GM10266 (cell line): ENCODE data around the gene NDUFS4.
A peak's percentile ranks its signal among the peaks of the same experiment; 100 is the strongest.

Experiments
- DNase-seq: peaks from one replicate; pipeline ENCODE4 v3.0.0; 2012; ENCODE audit errors: extremely low spot score
- CTCF ChIP-seq: IDR thresholded peaks from 2 replicates; pipeline ENCODE4 v1.5.1; 2012; ENCODE audit warnings: mild to moderate bottlenecking, low read depth; ENCODE audit not compliant: control insufficient read depth, insufficient read depth; ENCODE audit errors: missing control alignments

The NDUFS4 gene

DNA sequence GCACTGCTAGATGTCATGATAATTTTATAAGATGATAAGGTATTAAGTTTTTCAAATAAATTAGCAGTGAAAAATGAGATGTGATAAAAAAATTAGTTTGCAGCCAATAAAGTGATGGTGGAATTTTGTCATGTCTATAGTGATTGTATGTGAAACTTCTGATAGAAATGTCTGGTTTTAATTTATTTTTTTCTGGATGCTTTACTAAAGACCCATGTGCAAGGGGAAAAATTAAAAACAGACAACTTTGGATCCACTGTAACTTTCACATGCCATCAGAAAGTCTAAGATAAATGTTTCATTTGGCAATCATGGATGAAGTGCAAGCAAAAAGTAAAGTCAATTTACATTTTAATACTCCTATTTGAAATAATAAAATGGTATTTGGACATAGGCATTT is 4.4 kb upstream of the NDUFS4 start:
- TF ChIP-seq CTCF: no peak
- DNase-seq: no peak

- no peak for DNase-seq
- TF ChIP-seq CTCF: no peak
Observed at GRCh38 chr5:53557386-53557785, 3.1 kb upstream of the NDUFS4 start.

GRCh38 chr5:53558966-53559365 is 1.5 kb upstream of the NDUFS4 start:
- DNase-seq: no peak
- no peak for TF ChIP-seq CTCF

- no peak for TF ChIP-seq CTCF
Observed at GRCh38 chr5:53560028-53560427, 411 bp upstream of the NDUFS4 start.

DNA sequence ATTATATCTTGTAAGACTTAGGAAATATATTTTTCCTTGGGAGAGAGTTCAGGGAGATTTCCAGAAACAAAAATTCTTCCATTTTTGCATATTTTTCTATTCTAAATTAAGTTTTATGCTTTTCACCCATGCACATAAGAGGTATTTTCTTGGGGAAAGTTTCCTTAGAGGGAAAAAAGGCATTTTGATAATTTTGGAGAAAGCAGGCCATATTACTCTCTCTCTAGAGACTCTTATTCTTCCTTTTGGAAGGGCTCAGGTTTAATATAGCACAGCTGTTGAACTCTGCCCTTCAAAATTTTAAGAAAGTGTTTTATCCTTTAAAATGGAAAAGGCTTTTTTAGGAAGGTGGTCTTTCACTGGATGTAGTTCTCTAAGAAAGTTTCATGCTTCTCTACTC is 8.0 kb downstream of the NDUFS4 start:
- TF ChIP-seq CTCF: no peak
- DNase-seq: no peak

More at GRCh38 chr5:53560028-53560427, 411 bp upstream of the NDUFS4 start:
- peak; percentile 5 for DNase-seq

GRCh38 chr5:53568871-53569270 is 8.4 kb downstream of the NDUFS4 start:
- TF ChIP-seq CTCF: no peak
- DNase-seq: no peak

GRCh38 chr5:53569453-53569852 is 9.0 kb downstream of the NDUFS4 start:
- no peak for DNase-seq
- TF ChIP-seq CTCF: no peak
